Gastrocnemius medialis (tissue), 4 donors: ENCODE data around the gene RNF44. TPM values are rescaled to one million over a fixed set of nuclear protein-coding genes. Genes with fewer than 3 reads are reported as not detected.
"Not testable (repeated sequence)": the region's sequence is repeated elsewhere in the genome, so short reads cannot be mapped to it uniquely, and the experiment has no call there.

ENCODE experiments used
- ATAC-seq, 2 donors: fragments of 150-250 bp; one replicate each; pipeline ENCODE4 v1.9.1; 2016
- DNase-seq, 2 donors: peaks; one replicate each; pipeline ENCODE4 v3.0.0-alpha.2; 2019
- H3K27ac ChIP-seq, 4 donors: fragments of 200-600 bp; sonication (generic); 1 replicate in 1 of 4; 2 replicates in 3 of 4; pipeline ENCODE4 v1.5.1; 2016 to 2018; ENCODE audit warnings: mild to moderate bottlenecking in 2 of 4, moderate library complexity in 1 of 4
- H3K27me3 ChIP-seq, 3 donors: fragments of 200-600 bp; sonication (generic) in 2 of 3; 1 replicate in 1 of 3; 2 replicates in 2 of 3; pipeline versions ENCODE4 v1.5.1 to v1.6.0; 2016 to 2019; ENCODE audit warnings: mild to moderate bottlenecking in 1 of 3, moderate library complexity in 1 of 3
- H3K36me3 ChIP-seq, 2 donors: fragments of 200-600 bp; sonication (generic) in 1 of 2; one replicate each; pipeline ENCODE4 v1.5.1; 2017 to 2018
- H3K4me1 ChIP-seq, 2 donors: fragments of 200-600 bp; sonication (generic) in 1 of 2; one replicate each; pipeline ENCODE4 v1.5.1; 2016 to 2017; ENCODE audit warnings: mild to moderate bottlenecking in 2 of 2
- H3K4me3 ChIP-seq, 4 donors: fragments of 200-600 bp; sonication (generic) in 3 of 4; 1 replicate in 1 of 4; 2 replicates in 3 of 4; pipeline ENCODE4 v1.5.1; 2016 to 2019; ENCODE audit warnings: mild to moderate bottlenecking in 2 of 4
- H3K9me3 ChIP-seq, 3 donors: fragments of 200-600 bp; sonication (generic) in 2 of 3; 1 replicate in 1 of 3; 2 replicates in 2 of 3; pipeline ENCODE4 v1.5.1; 2016 to 2019
- POLR2A ChIP-seq, 2 donors: fragments of 450-650 bp; IDR thresholded peaks; one replicate each; pipeline ENCODE4 v1.6.1; 2017; ENCODE audit warnings: antibody characterized with exemption in 2 of 2, mild to moderate bottlenecking in 2 of 2, moderate library complexity in 2 of 2
- in situ Hi-C, 4 donors: fragments of 200-750 bp; cut with MboI; loops; one replicate each; pipeline versions ENCODE4 v1.15.0 to v1.8.0; 2017; ENCODE audit warnings: low sequenced_read_pairs in 4 of 4
- intact Hi-C: fragments of 100-400 bp; cut with DNase I; formaldehyde crosslinking; loops from one replicate; pipeline ENCODE4 v1.15.1; 2023; ENCODE audit warnings: low total_unique reads
- total RNA-seq, 4 donors: library from RNA; depleted of rRNA; stranded (reverse); fragments of >200 nt; gene quantifications; one replicate each; pipeline versions ENCODE4 v1.1.0 to v1.2.3, GENCODE V29; 2016
- TF ChIP-seq, protein P1 (sequence below), 5 experiments: fragments of 450-650 bp in 3 of 5; fragments of 200-600 bp in 2 of 5; sonication (generic) in 2 of 5; IDR thresholded peaks in 4 of 5; conservative IDR thresholded peaks in 1 of 5; 1 replicate in 4 of 5; 2 replicates in 1 of 5; pipeline ENCODE4 v1.5.1; 2016 to 2019; ENCODE audit warnings: antibody characterized with exemption in 5 of 5, mild to moderate bottlenecking in 3 of 5, moderate library complexity in 3 of 5

The RNF44 gene
- total RNA-seq, 4 donors from 2014 or later: 4.1 to 7.0 (median 6.7) TPM

- Histone ChIP-seq H3K27ac (no peak overlapping the region), H3K27me3 (no peaks in the 10 kb centered on the region), H3K9me3 (no peaks in the 10 kb centered on the region), H3K4me3 (no peak overlapping the region), H3K36me3 (no peaks in the 10 kb centered on the region), H3K4me1 (no peaks in the 10 kb centered on the region)
- in situ Hi-C loops (no loop called here), intact Hi-C loops (no loop called here)
- TF ChIP-seq, protein P1, sequence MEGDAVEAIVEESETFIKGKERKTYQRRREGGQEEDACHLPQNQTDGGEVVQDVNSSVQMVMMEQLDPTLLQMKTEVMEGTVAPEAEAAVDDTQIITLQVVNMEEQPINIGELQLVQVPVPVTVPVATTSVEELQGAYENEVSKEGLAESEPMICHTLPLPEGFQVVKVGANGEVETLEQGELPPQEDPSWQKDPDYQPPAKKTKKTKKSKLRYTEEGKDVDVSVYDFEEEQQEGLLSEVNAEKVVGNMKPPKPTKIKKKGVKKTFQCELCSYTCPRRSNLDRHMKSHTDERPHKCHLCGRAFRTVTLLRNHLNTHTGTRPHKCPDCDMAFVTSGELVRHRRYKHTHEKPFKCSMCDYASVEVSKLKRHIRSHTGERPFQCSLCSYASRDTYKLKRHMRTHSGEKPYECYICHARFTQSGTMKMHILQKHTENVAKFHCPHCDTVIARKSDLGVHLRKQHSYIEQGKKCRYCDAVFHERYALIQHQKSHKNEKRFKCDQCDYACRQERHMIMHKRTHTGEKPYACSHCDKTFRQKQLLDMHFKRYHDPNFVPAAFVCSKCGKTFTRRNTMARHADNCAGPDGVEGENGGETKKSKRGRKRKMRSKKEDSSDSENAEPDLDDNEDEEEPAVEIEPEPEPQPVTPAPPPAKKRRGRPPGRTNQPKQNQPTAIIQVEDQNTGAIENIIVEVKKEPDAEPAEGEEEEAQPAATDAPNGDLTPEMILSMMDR (IDR thresholded peaks at IDR 0.05 in 4 of 5, conservative IDR thresholded peaks at IDR 0.05 in 1 of 5): no peak
- no peak for TF ChIP-seq POLR2A (IDR thresholded peaks at IDR 0.05)
- DNase-seq: no peak
- ATAC-seq: no peak
Observed at GRCh38 chr5:176559683-176560082, 22.5 kb upstream of the RNF44 start.

- DNase-seq (no peak), ATAC-seq (no peak)
- peaks cover 9 to 18% (median 17%) of the 10 kb centered on the region in 3 donors for H3K27me3 ChIP-seq
- intact Hi-C loops (no loop called here), in situ Hi-C loops (no loop called here)
- no peak overlapping the region for H3K27ac ChIP-seq
- no peaks in the 10 kb centered on the region for H3K9me3 ChIP-seq
- no peaks in the 10 kb centered on the region for H3K4me1 ChIP-seq
- H3K36me3 ChIP-seq: no peaks in the 10 kb centered on the region
- no peak for TF ChIP-seq POLR2A (IDR thresholded peaks at IDR 0.05)
- TF ChIP-seq, protein P1 (IDR thresholded peaks at IDR 0.05 in 4 of 5, conservative IDR thresholded peaks at IDR 0.05 in 1 of 5): no peak
- no peak overlapping the region for H3K4me3 ChIP-seq
Observed at GRCh38 chr5:176557846-176558245, 20.6 kb upstream of the RNF44 start.

GRCh38 chr5:176553260-176554085 is 16.3 kb upstream of the RNF44 start:
- peaks cover 12 to 32% (median 18%) of the 10 kb centered on the region in 3 donors for H3K27me3 ChIP-seq
- no peak overlapping the region for H3K4me3 ChIP-seq
- intact Hi-C loops: no loop called here
- DNase-seq (no peak), ATAC-seq (no peak)
- in situ Hi-C loops: no loop called here
- H3K27ac ChIP-seq: no peak overlapping the region
- H3K36me3 ChIP-seq: no peaks in the 10 kb centered on the region
- no peaks in the 10 kb centered on the region for H3K4me1 ChIP-seq
- no peaks in the 10 kb centered on the region for H3K9me3 ChIP-seq
- TF ChIP-seq, protein P1 (IDR thresholded peaks at IDR 0.05 in 4 of 5, conservative IDR thresholded peaks at IDR 0.05 in 1 of 5): no peak
- TF ChIP-seq POLR2A (IDR thresholded peaks at IDR 0.05): no peak

- DNase-seq (no peak), ATAC-seq (no peak)
- H3K4me3 ChIP-seq: no peak overlapping the region
- H3K27me3 ChIP-seq: peaks cover 12 to 32% (median 18%) of the 10 kb centered on the region in 3 donors
- no peaks in the 10 kb centered on the region for H3K36me3 ChIP-seq
- TF ChIP-seq POLR2A (IDR thresholded peaks at IDR 0.05): no peak
- TF ChIP-seq, protein P1 (IDR thresholded peaks at IDR 0.05 in 4 of 5, conservative IDR thresholded peaks at IDR 0.05 in 1 of 5): no peak
- H3K9me3 ChIP-seq: no peaks in the 10 kb centered on the region
- no peak overlapping the region for H3K27ac ChIP-seq
- intact Hi-C loops: no loop called here
- in situ Hi-C loops: no loop called here
- no peaks in the 10 kb centered on the region for H3K4me1 ChIP-seq
Observed at GRCh38 chr5:176552332-176552869, 15.2 kb upstream of the RNF44 start.

DNA sequence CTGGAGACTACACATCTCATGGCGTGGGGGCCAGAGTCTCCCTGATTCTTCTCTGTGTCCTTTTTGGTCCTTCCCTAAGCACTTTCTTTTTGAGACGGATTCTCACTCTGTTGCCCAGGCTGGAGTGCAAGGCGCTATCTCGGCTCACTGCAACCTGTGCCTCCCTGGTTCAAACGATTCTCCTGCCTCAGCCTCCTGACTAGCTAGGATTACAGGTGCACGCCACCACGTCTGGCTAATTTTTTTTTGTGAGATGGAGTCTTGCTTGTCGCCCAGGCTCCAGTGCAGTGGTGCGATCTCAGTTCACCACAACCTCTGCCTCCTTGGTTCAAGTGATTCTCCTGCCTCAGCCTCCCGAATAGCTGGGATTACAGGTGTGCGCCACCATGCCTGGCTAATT is 13.7 kb upstream of the RNF44 start:
- H3K27ac ChIP-seq, H3K36me3 ChIP-seq, H3K4me3 ChIP-seq, ATAC-seq, H3K4me1 ChIP-seq, in situ Hi-C loops, intact Hi-C loops, DNase-seq, H3K9me3 ChIP-seq: not testable (repeated sequence)
- peaks cover 12 to 32% (median 18%) of the 10 kb centered on the region in 3 donors for H3K27me3 ChIP-seq
